K562 (cell line): ENCODE data around the gene ATP10B. TPM values are rescaled to one million over a fixed set of nuclear protein-coding genes. Genes with fewer than 3 reads are reported as not detected.

Experiments
- BDP1 ChIP-seq: IDR thresholded peaks from 3 replicates; pipeline ENCODE4 v1.6.1; 2011; ENCODE audit not compliant: insufficient read length, insufficient read depth
- CHD7 ChIP-seq: fragments of 200-600 bp; sonication (generic); IDR thresholded peaks from one replicate; pipeline ENCODE4 v1.6.1; 2012; ENCODE audit warnings: mild to moderate bottlenecking, low read depth, low read length, inconsistent platforms
- KAT2B ChIP-seq: IDR thresholded peaks from one replicate; pipeline ENCODE4 v1.6.1; 2012; ENCODE audit warnings: low read depth, mild to moderate bottlenecking, control low read depth, inconsistent platforms, low read length, moderate library complexity
- SIN3B ChIP-seq: fragments of 450-650 bp; IDR thresholded peaks from 2 replicates; pipeline ENCODE4 v1.6.1; 2017; ENCODE audit warnings: low read depth, mild to moderate bottlenecking, moderate library complexity
- USF2 ChIP-seq: sonication (generic); formaldehyde crosslinking; IDR thresholded peaks from 2 replicates; pipeline ENCODE4 v1.5.0; 2020; ENCODE audit warnings: missing genetic modification reagents
- ZNF184 ChIP-seq: sonication (generic); formaldehyde crosslinking; IDR thresholded peaks from 2 replicates; pipeline ENCODE4 v1.5.0; 2020; ENCODE audit warnings: missing genetic modification reagents
- ZNF561 ChIP-seq: fragments of 450-650 bp; formaldehyde crosslinking; conservative IDR thresholded peaks from 2 replicates; pipeline ENCODE4 v1.4.0; 2020; ENCODE audit warnings: mild to moderate bottlenecking, moderate library complexity
- polyA plus RNA-seq, 8 experiments: library from polyadenylated mRNA; depleted of rRNA in 4 of 8; stranded (reverse) in 5 of 8; unstranded in 3 of 8; fragments of >200 nt; fragmentation: Nextera tagmentation in 2 of 8; fragmentation: Illumina TruSeq in 1 of 8; extraction: Ambion mirVana in 2 of 8; extraction: Trizol in 1 of 8; gene quantifications; 2 replicates each; pipeline versions ENCODE4 v1.2.1 to v1.2.3, GENCODE V29; 2011 to 2014; ENCODE audit warnings: inconsistent platforms in 1 of 8, missing spikeins in 1 of 8
- total RNA-seq, 7 experiments: library from RNA; depleted of rRNA in 6 of 7; stranded (reverse); fragments of >200 nt in 6 of 7; fragmentation: Illumina TruSeq in 2 of 7; extraction: Trizol in 2 of 7; gene quantifications; 2 replicates each; pipeline versions ENCODE4 v1.2.1 to v1.2.3, GENCODE V29; 2011 to 2021; ENCODE audit warnings: low replicate concordance in 1 of 7
- TF ChIP-seq, protein P1 (sequence below): fragments of 450-650 bp; IDR thresholded peaks from 2 replicates; pipeline ENCODE4 v1.6.1; 2016; ENCODE audit warnings: low read depth

ATP10B gene
- total and polyA plus RNA-seq, 9 of the 15 experiments (the other 6 are each of a cell fraction or from before 2014, with no cell fraction given), result 0.04 TPM; not detected in 8

GRCh38 chr5:160835376-160835775 lies 16.6 kb downstream of the ATP10B start (continued):
- TF ChIP-seq CHD7, result no peak
- TF ChIP-seq ZNF184 (CRISPR knock-in tag), result no peak
- no peak for TF ChIP-seq KAT2B
- no peak for TF ChIP-seq BDP1
- TF ChIP-seq ZNF561 (CRISPR knock-in tag), result no peak
- TF ChIP-seq SIN3B, result no peak
- TF ChIP-seq USF2 (CRISPR knock-in tag), result no peak
- TF ChIP-seq, protein P1, sequence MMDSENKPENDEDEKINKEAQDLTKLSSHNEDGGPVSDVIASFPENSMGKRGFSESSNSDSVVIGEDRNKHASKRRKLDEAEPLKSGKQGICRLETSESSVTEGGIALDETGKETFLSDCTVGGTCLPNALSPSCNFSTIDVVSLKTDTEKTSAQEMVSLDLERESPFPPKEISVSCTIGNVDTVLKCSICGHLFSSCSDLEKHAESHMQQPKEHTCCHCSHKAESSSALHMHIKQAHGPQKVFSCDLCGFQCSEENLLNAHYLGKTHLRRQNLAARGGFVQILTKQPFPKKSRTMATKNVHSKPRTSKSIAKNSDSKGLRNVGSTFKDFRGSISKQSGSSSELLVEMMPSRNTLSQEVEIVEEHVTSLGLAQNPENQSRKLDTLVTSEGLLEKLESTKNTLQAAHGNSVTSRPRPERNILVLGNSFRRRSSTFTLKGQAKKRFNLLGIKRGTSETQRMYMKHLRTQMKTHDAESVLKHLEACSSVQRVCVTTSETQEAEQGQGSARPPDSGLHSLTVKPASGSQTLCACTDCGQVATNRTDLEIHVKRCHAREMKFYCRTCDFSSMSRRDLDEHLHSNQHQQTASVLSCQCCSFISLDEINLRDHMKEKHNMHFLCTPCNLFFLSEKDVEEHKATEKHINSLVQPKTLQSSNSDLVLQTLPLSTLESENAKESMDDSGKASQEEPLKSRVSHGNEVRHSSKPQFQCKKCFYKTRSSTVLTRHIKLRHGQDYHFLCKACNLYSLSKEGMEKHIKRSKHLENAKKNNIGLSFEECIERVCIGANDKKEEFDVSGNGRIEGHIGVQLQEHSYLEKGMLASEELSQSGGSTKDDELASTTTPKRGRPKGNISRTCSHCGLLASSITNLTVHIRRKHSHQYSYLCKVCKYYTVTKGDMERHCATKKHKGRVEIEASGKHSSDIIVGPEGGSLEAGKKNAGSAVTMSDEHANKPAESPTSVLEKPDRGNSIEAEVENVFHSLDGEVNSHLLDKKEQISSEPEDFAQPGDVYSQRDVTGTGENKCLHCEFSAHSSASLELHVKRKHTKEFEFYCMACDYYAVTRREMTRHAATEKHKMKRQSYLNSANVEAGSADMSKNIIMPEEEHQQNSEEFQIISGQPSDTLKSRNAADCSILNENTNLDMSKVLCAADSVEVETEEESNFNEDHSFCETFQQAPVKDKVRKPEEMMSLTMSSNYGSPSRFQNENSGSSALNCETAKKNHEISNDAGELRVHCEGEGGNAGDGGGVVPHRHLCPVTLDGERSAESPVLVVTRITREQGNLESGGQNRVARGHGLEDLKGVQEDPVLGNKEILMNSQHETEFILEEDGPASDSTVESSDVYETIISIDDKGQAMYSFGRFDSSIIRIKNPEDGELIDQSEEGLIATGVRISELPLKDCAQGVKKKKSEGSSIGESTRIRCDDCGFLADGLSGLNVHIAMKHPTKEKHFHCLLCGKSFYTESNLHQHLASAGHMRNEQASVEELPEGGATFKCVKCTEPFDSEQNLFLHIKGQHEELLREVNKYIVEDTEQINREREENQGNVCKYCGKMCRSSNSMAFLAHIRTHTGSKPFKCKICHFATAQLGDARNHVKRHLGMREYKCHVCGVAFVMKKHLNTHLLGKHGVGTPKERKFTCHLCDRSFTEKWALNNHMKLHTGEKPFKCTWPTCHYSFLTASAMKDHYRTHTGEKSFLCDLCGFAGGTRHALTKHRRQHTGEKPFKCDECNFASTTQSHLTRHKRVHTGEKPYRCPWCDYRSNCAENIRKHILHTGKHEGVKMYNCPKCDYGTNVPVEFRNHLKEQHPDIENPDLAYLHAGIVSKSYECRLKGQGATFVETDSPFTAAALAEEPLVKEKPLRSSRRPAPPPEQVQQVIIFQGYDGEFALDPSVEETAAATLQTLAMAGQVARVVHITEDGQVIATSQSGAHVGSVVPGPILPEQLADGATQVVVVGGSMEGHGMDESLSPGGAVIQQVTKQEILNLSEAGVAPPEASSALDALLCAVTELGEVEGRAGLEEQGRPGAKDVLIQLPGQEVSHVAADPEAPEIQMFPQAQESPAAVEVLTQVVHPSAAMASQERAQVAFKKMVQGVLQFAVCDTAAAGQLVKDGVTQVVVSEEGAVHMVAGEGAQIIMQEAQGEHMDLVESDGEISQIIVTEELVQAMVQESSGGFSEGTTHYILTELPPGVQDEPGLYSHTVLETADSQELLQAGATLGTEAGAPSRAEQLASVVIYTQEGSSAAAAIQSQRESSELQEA, result no peak
